ENCODE measurements around the gene XPNPEP2.

DNA sequence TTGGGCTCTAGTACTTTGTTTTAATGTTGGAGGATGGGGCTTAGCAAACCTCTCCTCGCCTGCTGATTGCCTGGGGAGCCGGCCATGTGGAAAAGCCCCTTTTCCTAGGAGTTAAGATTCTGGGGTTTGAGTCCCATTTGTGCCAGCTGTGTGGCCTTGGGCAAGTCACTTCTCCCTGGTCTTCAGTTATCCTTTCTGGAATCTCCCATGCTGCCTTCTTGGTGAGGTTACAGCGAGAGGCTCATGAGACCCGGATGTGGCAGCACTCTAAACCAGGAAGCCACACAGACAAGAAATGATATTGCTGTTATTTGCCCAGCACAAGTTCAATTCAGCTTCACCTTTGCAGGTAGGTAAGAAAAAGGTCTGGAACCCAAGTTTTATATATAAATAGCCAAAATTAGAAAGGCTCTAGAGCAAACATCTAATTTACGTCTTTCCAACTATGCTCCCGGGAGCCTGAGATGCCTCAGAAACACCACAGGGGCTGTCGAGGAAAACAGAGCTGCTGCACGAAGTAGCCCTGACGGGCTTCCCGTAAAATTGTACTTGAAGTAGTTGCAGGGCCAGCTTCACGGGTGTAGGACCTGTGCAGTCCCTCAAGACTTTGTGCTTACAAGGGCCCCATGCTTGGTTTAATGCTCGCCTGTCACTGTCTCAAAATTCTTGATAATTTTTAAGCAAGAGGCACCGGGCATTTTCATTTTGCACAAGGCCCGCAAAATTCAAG is 32.7 kb downstream of the XPNPEP2 start:
- TF ChIP-seq POLR2AphosphoS5 (IDR thresholded peaks at IDR 0.05) (no peak), POLR2A (IDR thresholded peaks at IDR 0.05) (no peak)

All from breast epithelium (tissue), 3 donors.